ENCODE data around the gene SPECC1L. TPM values are rescaled to one million over a fixed set of nuclear protein-coding genes. Genes with fewer than 3 reads are reported as not detected.
"Not testable (repeated sequence)": the region's sequence is repeated elsewhere in the genome, so short reads cannot be mapped to it uniquely, and the experiment has no call there.

The SPECC1L gene
- 92.9 TPM for total RNA-seq

DNA sequence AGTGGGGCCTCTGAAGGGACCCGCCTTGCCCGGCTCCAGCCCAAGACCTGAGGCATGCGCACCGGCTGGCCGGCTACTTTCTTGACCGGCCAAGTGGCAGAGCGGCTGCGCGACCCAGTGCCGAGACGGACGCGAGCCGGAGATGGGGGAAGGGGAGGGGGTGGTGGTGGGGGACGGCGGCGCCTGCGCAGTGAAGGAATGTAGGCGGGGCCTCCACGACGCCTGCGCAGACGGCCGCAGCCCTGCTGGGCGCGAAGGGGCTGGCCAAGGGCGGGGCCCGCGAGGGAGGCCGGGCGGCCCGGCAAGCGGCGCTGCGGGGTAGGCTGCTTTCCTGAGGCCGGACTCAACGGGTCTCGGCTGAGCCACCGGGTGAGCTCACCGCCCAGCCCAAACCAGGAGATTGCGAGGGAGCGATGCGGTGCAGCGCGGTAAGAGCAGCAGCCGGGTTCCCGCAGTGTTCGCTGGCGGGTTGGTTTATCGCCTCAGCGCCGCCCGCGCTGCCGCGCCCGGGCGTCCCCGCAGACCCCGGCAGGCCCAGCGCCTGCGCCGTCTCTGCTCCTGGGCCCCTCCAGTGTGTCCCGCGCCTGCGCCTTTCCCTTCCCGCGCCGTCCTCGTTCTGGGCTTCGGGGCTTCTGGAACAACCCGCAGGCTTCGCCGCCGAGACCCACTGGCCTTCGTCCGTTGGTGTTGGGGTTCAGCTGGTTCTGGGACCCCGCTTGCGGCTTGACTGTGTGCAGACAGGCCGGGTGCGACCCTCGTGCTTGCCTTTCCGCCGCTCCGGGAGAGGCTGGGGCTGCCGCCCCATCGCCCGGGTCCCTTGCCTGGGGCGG, at the start of gene SPECC1L:
SPECC1L (plus strand) TSS at position 276 of the 830 bp plus-strand sequence. CDS start 31,401 bp downstream, outside the sequence.
- peak; percentile 93 for DNase-seq (ENCODE audit: low spot score)

GRCh38 chr22:24224468-24224867, 46.2 kb upstream of the SPECC1L start:
- no peak for DNase-seq (ENCODE audit: low spot score)

GRCh38 chr22:24225044-24225601, 45.5 kb upstream of the SPECC1L start:
- no peak for DNase-seq (ENCODE audit: low spot score)

GRCh38 chr22:24225951-24226350, 44.7 kb upstream of the SPECC1L start:
- no peak for DNase-seq (ENCODE audit: low spot score)

- no peak for DNase-seq (ENCODE audit: low spot score)
These were observed 39.5 kb upstream of the SPECC1L start for GRCh38 chr22:24230911-24231656.

- DNase-seq (ENCODE audit: low spot score): no peak
These were observed 38.9 kb upstream of the SPECC1L start for GRCh38 chr22:24231706-24232105.

DNA sequence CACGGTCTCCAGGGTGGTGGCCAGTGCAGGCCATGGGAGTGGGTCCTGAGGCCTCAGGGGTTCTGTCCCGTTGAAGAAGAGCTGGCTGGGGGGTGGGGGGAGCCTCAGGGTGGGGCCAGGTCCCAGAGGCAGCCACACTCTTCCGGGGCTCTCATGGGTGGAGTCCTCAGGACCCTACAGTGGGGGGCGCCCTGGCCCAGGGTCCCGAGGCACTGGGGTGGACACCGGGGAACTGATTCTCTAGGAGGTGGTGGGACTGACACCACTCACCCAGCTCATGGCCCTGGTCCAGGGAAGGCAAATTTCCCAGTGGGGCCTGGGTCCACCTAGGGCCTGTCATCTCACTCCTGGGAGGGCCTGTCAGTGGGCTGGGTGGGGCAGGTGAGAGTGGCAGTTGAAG, 38.5 kb upstream of the SPECC1L start:
- no peak for DNase-seq (ENCODE audit: low spot score)

- DNase-seq (ENCODE audit: low spot score): no peak
These were observed 37.9 kb upstream of the SPECC1L start for GRCh38 chr22:24232725-24233124.

GRCh38 chr22:24233235-24233634, 37.4 kb upstream of the SPECC1L start:
- no peak for DNase-seq (ENCODE audit: low spot score)

- no peak for DNase-seq (ENCODE audit: low spot score)
These were observed 36.8 kb upstream of the SPECC1L start for GRCh38 chr22:24233816-24234215.

DNA sequence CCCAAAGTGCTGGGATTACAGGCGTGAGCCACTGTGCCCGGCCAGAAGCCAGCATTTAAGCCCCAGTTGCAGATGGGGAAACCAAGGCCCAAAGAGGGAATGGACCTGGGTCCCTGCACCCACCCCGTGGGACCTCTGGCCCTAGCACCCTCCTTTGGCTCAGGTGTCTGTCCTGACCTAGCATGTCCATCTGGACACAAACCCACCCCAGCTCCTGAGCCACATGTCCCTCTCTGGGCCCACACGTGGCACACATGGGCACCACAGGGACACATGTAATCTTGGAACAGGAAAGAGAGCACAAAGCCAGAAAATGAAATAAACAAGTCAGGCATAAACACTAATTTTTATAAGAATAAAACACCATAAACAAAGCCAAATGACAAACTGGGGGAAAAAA, 35.3 kb upstream of the SPECC1L start:
- no peak for DNase-seq (ENCODE audit: low spot score)

GRCh38 chr22:24236656-24237055, 34.0 kb upstream of the SPECC1L start:
- DNase-seq (ENCODE audit: low spot score): no peak

DNA sequence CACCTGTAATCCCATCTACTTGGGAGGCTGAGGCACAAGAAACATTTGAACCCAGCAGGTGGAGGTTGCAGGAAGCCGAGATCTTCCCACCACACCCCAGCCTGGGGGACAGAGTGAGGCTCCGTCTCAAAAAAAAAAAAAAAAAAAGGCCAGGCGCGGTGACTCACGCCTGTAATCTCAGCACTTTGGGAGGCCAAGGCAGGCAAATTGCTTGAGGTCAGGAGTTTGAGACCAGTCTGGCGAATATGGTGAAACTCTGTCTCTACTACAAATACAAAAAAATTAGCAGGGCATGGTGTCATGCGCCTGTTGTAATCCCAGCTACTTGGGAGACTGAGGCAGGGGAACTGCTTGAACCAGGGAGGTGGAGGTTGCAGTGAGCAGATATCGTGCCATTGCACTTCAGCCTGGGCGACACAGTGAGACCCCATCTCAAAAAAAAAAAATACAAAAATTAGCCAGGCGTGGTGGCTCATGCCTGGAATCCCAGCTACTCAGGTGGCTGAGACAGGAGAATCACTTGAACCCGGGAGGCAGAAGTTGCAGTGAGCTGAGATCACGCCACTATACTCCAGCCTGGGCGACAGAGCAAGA, 32.4 kb upstream of the SPECC1L start:
- not testable (repeated sequence) for DNase-seq (ENCODE audit: low spot score)

DNA sequence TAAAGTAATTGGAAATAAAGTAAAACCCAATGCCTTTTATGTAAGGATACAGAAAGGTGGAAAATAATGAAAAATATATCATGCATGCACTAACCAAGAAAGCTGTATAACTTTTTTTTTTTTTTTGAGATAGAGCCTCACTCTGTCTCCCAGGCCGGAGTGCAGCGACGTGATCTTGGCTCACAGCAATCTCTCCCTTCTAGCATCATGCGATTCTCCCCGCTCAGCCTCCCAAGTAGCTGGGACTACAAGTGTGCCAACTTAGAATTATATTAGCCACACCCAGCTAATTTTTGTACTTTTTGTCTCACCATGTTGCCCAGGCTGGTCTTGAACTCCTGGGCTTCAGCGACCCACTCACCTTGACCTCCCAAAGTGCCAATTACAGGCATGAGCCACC, 30.2 kb upstream of the SPECC1L start:
- no peak for DNase-seq (ENCODE audit: low spot score)

DNA sequence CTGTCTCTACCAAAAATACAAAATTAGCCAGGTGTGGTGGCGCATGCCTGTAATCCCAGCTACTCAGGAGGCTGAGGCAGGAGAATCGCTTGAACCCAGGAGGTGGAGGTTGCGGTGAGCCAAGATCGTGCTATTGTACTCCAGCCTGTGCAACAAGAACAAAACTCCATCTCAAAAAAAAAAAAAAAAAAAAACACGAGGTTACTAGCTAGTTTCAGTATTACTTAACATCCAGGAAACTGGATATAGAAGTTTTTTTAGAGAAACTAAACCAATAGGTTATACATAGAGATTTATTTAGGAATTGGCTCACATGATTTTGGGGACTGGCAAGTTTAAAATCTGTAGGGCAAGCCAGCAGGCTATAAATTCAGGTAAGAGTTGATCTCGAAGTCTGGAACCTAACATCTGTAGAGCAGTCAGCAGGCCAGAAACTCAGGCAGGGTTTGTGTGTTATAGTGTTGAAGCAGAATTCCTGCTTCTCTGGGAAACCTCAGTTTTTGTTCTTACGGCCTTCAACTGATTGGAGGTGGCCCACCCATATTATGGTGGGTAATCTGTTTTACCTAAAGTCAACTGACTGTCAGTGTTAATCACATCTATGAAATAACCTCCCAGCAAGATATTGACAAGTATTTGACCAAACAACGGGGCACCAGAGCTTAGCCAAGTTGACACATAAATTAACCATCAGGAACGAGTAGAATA, 29.5 kb upstream of the SPECC1L start:
- DNase-seq (ENCODE audit: low spot score): not testable (repeated sequence)

DNA sequence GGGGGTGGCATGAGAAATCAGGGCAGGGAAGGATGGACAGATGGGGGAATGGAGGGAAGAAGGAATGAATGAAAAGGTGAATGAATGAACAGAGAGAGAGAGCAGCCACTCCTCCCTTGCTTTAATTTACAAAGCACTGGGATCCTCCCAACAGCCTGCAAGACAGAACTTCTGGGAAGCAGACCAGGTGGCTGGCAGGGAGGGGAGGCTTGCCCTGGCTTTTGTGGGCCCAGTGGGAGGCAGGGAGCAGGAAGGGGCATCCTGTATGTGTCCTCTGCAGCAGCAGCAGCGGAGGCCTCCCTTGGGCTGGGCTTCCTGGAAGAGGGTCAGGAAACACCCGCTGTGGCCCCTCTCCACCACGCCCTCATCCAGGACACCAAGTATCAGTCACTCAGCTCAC, 27.2 kb upstream of the SPECC1L start:
- DNase-seq (ENCODE audit: low spot score): not testable (repeated sequence)

GRCh38 chr22:24244144-24244787, 26.4 kb upstream of the SPECC1L start:
- no peak for DNase-seq (ENCODE audit: low spot score)

DNA sequence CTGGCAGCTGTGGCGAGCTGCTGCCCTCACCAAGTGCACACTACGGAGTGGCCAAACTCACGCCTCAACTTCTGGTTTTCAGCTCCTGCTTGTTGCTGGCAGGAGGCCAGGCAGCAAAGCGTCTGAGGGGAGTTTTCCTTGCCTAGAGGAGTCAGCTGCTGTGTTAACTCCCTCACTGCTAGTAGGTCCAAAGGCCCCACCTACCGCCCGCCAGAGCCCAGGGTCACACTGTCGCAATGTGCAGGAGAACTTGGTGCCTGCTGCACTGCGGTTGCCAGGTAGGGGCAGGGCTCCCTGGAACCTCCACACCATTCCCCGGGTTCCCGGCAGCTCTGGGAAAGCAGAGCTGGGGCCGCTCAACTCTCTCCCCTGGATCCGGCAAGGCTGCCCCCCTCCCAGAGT, 25.6 kb upstream of the SPECC1L start, which contains the start of gene GGT5:
GGT5 (minus strand) TSS at position 53 of the 402 bp plus-strand sequence. CDS start 357 bp downstream, outside the sequence.
- not testable (repeated sequence) for DNase-seq (ENCODE audit: low spot score)

GRCh38 chr22:24245584-24246561, 24.8 kb upstream of the SPECC1L start:
- DNase-seq (ENCODE audit: low spot score): peak; percentile 67
